HG02678 (cell line): Measurements from ENCODE around the gene WDR73.

ENCODE experiments used
- ATAC-seq: cut with Tn5 transposase; IDR thresholded peaks from one replicate; pipeline ENCODE4 v1.9.1; 2021; ENCODE audit warnings: mild to moderate bottlenecking, moderate library complexity; ENCODE audit not compliant: unreplicated experiment

Gene WDR73

GRCh38 chr15:84590406-84590805 lies 63.7 kb downstream of the WDR73 start:
- no peak for ATAC-seq
